ENCODE measurements around the gene IGF2BP2. TPM values are rescaled to one million over a fixed set of nuclear protein-coding genes. Genes with fewer than 3 reads are reported as not detected.

The IGF2BP2 gene
- total RNA-seq, 1 experiment from 2014 or later: 97.8 TPM

GRCh38 chr3:185744997-185745843, 79.6 kb downstream of the IGF2BP2 start:
- ChIA-PET POLR2A (no interaction called here), CTCF (interaction anchor here (0.7 to 2.6 kb wide), 4 partner anchors 10 to 24 kb away, joined by 3 to 18 read pairs (median 4); no protein-coding TSS in a partner anchor)
- Histone ChIP-seq H3K4me1 (ENCODE audit: control insufficient read depth, insufficient read depth, low read length) (peaks cover 37% of the 10 kb centered on the region), H3K4me3 (ENCODE audit: low read depth in 2 of 2, low read length in 2 of 2) (peak overlapping the region in 1 of 2 experiments; percentile 10; a peak in 2 of 4 replicates), H3K36me3 (ENCODE audit: control insufficient read depth, insufficient read depth, low read length) (no peaks in the 10 kb centered on the region), H3K27me3 (ENCODE audit: control insufficient read depth, insufficient read depth, low read length) (no peaks in the 10 kb centered on the region), H3K9me3 (ENCODE audit: control insufficient read depth, insufficient read depth, low read depth, low read length) (no peaks in the 10 kb centered on the region), H3K27ac (ENCODE audit: low read length) (peak overlapping the region; percentile 49)
- intact Hi-C loops (cut with micrococcal nuclease; ENCODE audit: unreplicated experiment): no loop called here
- in situ Hi-C loops (cut with HindIII; ENCODE audit: low pct_unique_long_range_greater_than_20kb, low sequenced_read_pairs): no loop called here
- ATAC-seq (peak; percentile 86), DNase-seq (ENCODE audit: low read depth, low spot score) (no peak)
- no TSS peak for BruUV-seq (replicated peaks)
- TF ChIP-seq SIN3A (IDR thresholded peaks at IDR 0.05; ENCODE audit: borderline replicate concordance, insufficient read depth, low read depth, low read length): no peak
- TF ChIP-seq TCF7L2 (IDR thresholded peaks at IDR 0.05; ENCODE audit: low read depth, low read length): no peak
- TF ChIP-seq POLR2AphosphoS5 (IDR thresholded peaks at IDR 0.05; ENCODE audit: low read depth, low read length): no peak
- TF ChIP-seq REST (IDR thresholded peaks at IDR 0.05; ENCODE audit: insufficient read depth in 1 of 2, low read depth in 2 of 2, low read length in 1 of 2): no peak
- TF ChIP-seq, protein P1, sequence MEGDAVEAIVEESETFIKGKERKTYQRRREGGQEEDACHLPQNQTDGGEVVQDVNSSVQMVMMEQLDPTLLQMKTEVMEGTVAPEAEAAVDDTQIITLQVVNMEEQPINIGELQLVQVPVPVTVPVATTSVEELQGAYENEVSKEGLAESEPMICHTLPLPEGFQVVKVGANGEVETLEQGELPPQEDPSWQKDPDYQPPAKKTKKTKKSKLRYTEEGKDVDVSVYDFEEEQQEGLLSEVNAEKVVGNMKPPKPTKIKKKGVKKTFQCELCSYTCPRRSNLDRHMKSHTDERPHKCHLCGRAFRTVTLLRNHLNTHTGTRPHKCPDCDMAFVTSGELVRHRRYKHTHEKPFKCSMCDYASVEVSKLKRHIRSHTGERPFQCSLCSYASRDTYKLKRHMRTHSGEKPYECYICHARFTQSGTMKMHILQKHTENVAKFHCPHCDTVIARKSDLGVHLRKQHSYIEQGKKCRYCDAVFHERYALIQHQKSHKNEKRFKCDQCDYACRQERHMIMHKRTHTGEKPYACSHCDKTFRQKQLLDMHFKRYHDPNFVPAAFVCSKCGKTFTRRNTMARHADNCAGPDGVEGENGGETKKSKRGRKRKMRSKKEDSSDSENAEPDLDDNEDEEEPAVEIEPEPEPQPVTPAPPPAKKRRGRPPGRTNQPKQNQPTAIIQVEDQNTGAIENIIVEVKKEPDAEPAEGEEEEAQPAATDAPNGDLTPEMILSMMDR (IDR thresholded peaks at IDR 0.05): no peak

GRCh38 chr3:185741586-185741985, 83.3 kb downstream of the IGF2BP2 start:
- CTCF ChIA-PET: no interaction called here
- Histone ChIP-seq H3K36me3 (ENCODE audit: control insufficient read depth, insufficient read depth, low read length) (no peaks in the 10 kb centered on the region), H3K4me1 (ENCODE audit: control insufficient read depth, insufficient read depth, low read length) (peaks cover 60% of the 10 kb centered on the region), H3K27me3 (ENCODE audit: control insufficient read depth, insufficient read depth, low read length) (no peaks in the 10 kb centered on the region), H3K4me3 (ENCODE audit: low read depth in 2 of 2, low read length in 2 of 2) (no peak overlapping the region), H3K27ac (ENCODE audit: low read length) (no peak overlapping the region), H3K9me3 (ENCODE audit: control insufficient read depth, insufficient read depth, low read depth, low read length) (no peaks in the 10 kb centered on the region)
- in situ Hi-C loops (cut with HindIII; ENCODE audit: low pct_unique_long_range_greater_than_20kb, low sequenced_read_pairs): no loop called here
- POLR2A ChIA-PET: no interaction called here
- DNase-seq (ENCODE audit: low read depth, low spot score) (no peak), ATAC-seq (no peak)
- TF ChIP-seq POLR2AphosphoS5 (IDR thresholded peaks at IDR 0.05; ENCODE audit: low read depth, low read length): no peak
- TF ChIP-seq, protein P1 (IDR thresholded peaks at IDR 0.05): no peak
- no TSS peak for BruUV-seq (replicated peaks)
- intact Hi-C loops (cut with micrococcal nuclease; ENCODE audit: unreplicated experiment): no loop called here
